Measurements from ENCODE around the gene TRDN. TPM values are rescaled to one million over a fixed set of nuclear protein-coding genes. Genes with fewer than 3 reads are reported as not detected.
"Not testable (repeated sequence)": the region's sequence is repeated elsewhere in the genome, so short reads cannot be mapped to it uniquely, and the experiment has no call there.

The TRDN gene
- total and polyA plus RNA-seq, 3 donors from 2014 or later: 2.8 to 3.7 (median 3.2) TPM

DNA sequence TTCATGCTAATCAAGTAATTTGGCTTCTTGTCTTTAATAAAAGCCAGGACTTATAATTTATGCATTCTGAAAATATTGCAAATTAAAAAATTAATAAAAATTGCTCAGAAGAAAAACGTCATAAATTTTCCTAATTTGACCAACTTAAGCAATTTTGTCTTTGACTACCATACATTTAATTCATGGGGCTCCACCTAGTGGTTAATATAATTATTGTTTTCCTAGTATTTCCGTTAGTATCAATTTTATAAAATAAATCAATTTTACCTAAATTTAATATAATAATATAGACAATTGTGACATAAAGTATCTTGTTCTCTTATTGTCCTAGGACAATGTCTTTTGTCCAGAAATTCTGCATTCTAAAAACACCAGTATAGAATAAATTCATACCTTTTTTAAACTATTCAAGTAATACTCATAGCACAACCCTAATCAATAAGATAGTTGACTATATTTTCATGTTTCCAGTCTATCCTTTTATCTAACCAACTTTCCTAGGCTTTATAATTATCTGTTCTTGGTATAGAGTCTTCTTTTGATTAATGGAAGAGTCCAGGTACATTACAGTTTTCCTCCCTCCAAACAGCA, 319.9 kb downstream of the TRDN start:
- Histone ChIP-seq H3K27me3 (no peaks in the 10 kb centered on the region), H3K36me3 (ENCODE audit: low read depth, missing control alignments) (no peaks in the 10 kb centered on the region), H3K9me3 (no peaks in the 10 kb centered on the region), H3K27ac (no peak overlapping the region), H3K4me3 (no peak overlapping the region), H3K4me1 (no peaks in the 10 kb centered on the region)
- TF ChIP-seq, protein P1, sequence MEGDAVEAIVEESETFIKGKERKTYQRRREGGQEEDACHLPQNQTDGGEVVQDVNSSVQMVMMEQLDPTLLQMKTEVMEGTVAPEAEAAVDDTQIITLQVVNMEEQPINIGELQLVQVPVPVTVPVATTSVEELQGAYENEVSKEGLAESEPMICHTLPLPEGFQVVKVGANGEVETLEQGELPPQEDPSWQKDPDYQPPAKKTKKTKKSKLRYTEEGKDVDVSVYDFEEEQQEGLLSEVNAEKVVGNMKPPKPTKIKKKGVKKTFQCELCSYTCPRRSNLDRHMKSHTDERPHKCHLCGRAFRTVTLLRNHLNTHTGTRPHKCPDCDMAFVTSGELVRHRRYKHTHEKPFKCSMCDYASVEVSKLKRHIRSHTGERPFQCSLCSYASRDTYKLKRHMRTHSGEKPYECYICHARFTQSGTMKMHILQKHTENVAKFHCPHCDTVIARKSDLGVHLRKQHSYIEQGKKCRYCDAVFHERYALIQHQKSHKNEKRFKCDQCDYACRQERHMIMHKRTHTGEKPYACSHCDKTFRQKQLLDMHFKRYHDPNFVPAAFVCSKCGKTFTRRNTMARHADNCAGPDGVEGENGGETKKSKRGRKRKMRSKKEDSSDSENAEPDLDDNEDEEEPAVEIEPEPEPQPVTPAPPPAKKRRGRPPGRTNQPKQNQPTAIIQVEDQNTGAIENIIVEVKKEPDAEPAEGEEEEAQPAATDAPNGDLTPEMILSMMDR (IDR thresholded peaks at IDR 0.05): peak in 1 of 3 experiments; percentile 85
- TF ChIP-seq POLR2A (IDR thresholded peaks at IDR 0.05): no peak
- intact Hi-C loops (cut with DNase I; ENCODE audit: low total_unique reads): no loop called here
- WGBS, 2 donors: 9 to 22% methylated on average over 2 of the region's 2 CpGs
- no peak for DNase-seq

GRCh38 chr6:123314459-123314858, 322.3 kb downstream of the TRDN start:
- H3K9me3 ChIP-seq; intact Hi-C loops (cut with DNase I; ENCODE audit: low total_unique reads); H3K27ac ChIP-seq; H3K4me1 ChIP-seq; H3K4me3 ChIP-seq; DNase-seq; H3K36me3 ChIP-seq (ENCODE audit: low read depth, missing control alignments); H3K27me3 ChIP-seq: not testable (repeated sequence)
- 96 to 98% methylated on average over 2 of the region's 2 CpGs for WGBS, 2 donors

GRCh38 chr6:123309130-123309529, 327.6 kb downstream of the TRDN start:
- H3K4me1 ChIP-seq: no peaks in the 10 kb centered on the region
- no peaks in the 10 kb centered on the region for H3K36me3 ChIP-seq (ENCODE audit: low read depth, missing control alignments)
- no peak overlapping the region for H3K27ac ChIP-seq
- no peaks in the 10 kb centered on the region for H3K27me3 ChIP-seq
- no peak overlapping the region for H3K4me3 ChIP-seq
- no peaks in the 10 kb centered on the region for H3K9me3 ChIP-seq
- no peak for TF ChIP-seq POLR2A (IDR thresholded peaks at IDR 0.05)
- TF ChIP-seq, protein P1 (IDR thresholded peaks at IDR 0.05): no peak
- intact Hi-C loops (cut with DNase I; ENCODE audit: low total_unique reads): no loop called here
- DNase-seq: no peak
- WGBS, 2 donors: 89 to 93% methylated on average over 1 of the region's 1 CpG

- TF ChIP-seq, protein P1 (IDR thresholded peaks at IDR 0.05): no peak
- TF ChIP-seq POLR2A (IDR thresholded peaks at IDR 0.05): no peak
- WGBS, 2 donors: 26 to 33% methylated on average over 2 of the region's 2 CpGs
- H3K9me3 ChIP-seq: no peaks in the 10 kb centered on the region
- no peaks in the 10 kb centered on the region for H3K27me3 ChIP-seq
- DNase-seq: no peak
- no peaks in the 10 kb centered on the region for H3K4me1 ChIP-seq
- H3K27ac ChIP-seq: no peak overlapping the region
- intact Hi-C loops (cut with DNase I; ENCODE audit: low total_unique reads): no loop called here
- no peaks in the 10 kb centered on the region for H3K36me3 ChIP-seq (ENCODE audit: low read depth, missing control alignments)
- no peak overlapping the region for H3K4me3 ChIP-seq
These were observed 330.4 kb downstream of the TRDN start for GRCh38 chr6:123306334-123306733.

DNA sequence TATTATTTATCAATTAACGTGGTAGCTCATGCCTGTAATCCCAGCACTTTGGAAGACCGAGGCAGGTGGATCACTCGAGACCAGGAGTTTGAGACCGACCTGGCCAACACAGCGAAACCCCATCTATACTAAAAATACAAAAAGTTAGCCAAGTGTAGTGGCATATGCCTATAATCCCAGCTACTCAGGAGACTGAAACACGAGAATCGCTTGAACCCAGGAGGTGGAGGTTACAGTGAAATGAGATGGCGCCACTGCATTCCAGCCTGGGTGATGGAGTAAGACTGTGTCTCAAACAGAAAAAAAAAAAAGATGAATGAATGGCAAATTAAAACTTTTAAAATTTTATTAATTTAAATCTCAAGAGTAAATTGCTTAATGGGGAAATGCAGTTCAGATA, 341.1 kb downstream of the TRDN start:
- no peak for DNase-seq
- Histone ChIP-seq H3K4me1 (no peaks in the 10 kb centered on the region), H3K27ac (no peak overlapping the region), H3K36me3 (ENCODE audit: low read depth, missing control alignments) (no peaks in the 10 kb centered on the region), H3K9me3 (no peaks in the 10 kb centered on the region), H3K27me3 (no peaks in the 10 kb centered on the region), H3K4me3 (no peak overlapping the region)
- WGBS, 2 donors: 94 to 95% methylated on average over 8 of the region's 8 CpGs
- intact Hi-C loops (cut with DNase I; ENCODE audit: low total_unique reads): no loop called here
- no peak for TF ChIP-seq POLR2A (IDR thresholded peaks at IDR 0.05)
- TF ChIP-seq, protein P1 (IDR thresholded peaks at IDR 0.05): no peak

All from testis (tissue), 3 donors.